ENCODE measurements around the gene SORCS2.

DNA sequence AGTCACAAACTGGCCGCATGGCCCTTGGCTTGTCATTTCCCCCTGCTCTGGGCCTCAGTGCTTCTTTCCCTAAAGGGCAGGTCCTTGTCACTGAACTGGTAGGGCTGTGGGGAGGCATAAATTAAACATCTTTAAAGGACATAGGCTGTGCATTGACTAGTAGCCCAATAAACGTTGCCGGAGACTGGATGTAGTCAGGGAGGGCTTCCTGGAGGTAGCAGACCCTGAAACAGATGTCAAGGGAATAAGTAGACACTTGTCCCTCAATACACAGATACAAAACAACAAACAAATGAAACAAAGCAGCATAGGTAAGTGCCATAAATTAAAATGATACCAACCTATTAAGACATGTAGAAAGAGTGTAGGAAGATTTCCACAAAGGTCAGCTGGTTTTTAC lies 314.2 kb downstream of the SORCS2 start:
- no peak for TF ChIP-seq TAF1 (IDR thresholded peaks at IDR 0.05; ENCODE audit: borderline replicate concordance, low read depth, low read length)
- TF ChIP-seq, protein P1, sequence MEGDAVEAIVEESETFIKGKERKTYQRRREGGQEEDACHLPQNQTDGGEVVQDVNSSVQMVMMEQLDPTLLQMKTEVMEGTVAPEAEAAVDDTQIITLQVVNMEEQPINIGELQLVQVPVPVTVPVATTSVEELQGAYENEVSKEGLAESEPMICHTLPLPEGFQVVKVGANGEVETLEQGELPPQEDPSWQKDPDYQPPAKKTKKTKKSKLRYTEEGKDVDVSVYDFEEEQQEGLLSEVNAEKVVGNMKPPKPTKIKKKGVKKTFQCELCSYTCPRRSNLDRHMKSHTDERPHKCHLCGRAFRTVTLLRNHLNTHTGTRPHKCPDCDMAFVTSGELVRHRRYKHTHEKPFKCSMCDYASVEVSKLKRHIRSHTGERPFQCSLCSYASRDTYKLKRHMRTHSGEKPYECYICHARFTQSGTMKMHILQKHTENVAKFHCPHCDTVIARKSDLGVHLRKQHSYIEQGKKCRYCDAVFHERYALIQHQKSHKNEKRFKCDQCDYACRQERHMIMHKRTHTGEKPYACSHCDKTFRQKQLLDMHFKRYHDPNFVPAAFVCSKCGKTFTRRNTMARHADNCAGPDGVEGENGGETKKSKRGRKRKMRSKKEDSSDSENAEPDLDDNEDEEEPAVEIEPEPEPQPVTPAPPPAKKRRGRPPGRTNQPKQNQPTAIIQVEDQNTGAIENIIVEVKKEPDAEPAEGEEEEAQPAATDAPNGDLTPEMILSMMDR (IDR thresholded peaks at IDR 0.05), result no peak
- no peak for TF ChIP-seq RXRA (IDR thresholded peaks at IDR 0.05; ENCODE audit: borderline replicate concordance, low read depth)
- no peak for TF ChIP-seq YY1 (IDR thresholded peaks at IDR 0.05; ENCODE audit: low read depth)
- TF ChIP-seq, protein P2, sequence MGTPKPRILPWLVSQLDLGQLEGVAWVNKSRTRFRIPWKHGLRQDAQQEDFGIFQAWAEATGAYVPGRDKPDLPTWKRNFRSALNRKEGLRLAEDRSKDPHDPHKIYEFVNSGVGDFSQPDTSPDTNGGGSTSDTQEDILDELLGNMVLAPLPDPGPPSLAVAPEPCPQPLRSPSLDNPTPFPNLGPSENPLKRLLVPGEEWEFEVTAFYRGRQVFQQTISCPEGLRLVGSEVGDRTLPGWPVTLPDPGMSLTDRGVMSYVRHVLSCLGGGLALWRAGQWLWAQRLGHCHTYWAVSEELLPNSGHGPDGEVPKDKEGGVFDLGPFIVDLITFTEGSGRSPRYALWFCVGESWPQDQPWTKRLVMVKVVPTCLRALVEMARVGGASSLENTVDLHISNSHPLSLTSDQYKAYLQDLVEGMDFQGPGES (IDR thresholded peaks at IDR 0.05; ENCODE audit: low read depth, low read length), result no peak

All from SK-N-SH (cell line).